ENCODE measurements around the gene S100G.

S100G gene

DNA sequence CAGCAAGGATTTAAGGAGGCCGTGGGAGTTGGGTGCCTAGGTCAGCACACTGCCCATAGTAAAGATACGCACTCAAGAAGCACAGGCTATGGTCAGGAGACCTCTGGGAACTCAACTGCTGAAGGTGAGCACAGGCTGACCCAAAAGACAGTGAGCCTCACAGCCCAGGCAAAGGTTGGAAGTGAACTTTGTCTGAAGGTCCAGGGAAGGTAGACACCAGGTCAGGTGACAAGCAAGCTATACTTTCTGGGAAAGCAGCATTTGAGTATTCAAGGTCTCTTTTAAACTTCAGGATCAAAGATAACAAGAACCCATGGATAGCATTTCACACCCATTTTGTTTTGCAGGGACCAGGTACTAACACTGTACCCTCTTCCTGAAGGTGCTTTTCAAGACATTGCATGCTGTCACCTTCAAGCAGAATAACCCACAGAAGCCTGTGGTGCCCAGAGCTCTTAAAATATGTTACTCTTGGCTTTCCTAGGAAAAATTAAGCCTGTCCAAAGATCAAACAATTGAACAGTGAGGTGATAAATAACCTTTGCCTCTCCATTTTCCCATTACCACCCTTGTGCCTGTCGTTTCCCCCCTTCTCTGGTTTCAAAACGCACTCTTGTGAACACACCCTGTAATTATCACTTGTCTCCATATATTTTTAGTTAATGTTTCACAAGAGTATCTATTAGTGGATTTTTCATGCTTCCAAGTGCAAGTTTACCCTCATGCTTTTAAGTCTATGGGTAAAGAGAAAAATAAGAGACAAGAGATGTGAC is 3.4 kb upstream of the S100G start:
- H3K4me3 ChIP-seq (ENCODE audit: low read depth, low read length): no peak overlapping the region
- TF ChIP-seq, protein P1, sequence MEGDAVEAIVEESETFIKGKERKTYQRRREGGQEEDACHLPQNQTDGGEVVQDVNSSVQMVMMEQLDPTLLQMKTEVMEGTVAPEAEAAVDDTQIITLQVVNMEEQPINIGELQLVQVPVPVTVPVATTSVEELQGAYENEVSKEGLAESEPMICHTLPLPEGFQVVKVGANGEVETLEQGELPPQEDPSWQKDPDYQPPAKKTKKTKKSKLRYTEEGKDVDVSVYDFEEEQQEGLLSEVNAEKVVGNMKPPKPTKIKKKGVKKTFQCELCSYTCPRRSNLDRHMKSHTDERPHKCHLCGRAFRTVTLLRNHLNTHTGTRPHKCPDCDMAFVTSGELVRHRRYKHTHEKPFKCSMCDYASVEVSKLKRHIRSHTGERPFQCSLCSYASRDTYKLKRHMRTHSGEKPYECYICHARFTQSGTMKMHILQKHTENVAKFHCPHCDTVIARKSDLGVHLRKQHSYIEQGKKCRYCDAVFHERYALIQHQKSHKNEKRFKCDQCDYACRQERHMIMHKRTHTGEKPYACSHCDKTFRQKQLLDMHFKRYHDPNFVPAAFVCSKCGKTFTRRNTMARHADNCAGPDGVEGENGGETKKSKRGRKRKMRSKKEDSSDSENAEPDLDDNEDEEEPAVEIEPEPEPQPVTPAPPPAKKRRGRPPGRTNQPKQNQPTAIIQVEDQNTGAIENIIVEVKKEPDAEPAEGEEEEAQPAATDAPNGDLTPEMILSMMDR (IDR thresholded peaks at IDR 0.05; ENCODE audit: low read depth, low read length): no peak

DNA sequence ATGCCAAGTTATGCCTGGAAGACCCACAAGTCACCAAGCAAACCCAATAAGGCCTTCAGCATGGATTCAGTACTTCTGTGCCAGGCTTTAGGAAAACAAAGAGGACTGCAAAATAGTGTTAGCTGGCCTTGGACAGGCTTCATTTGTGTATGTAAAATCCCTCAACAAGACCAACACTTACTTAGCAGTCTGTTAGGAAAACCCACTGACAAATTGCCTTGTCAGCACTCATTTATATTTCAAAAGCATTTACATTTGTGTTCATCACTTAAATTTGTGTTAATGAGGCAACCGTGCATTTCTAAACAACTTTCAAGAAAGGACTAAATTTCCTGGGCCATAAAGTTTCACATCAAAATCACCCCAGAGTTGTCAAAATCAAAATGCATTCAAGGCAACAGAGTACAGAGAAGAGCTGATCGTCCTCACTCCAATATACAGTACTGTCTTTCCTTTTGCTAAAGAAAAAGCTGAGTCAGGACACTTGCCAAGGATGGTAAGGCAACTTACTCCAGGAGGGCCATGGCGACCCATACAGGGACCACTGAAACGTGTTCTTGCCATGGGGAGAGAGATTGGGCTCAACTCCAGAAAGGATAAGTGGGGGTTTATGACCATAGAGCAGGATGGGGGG is 1.6 kb downstream of the S100G start:
- TF ChIP-seq, protein P1 (IDR thresholded peaks at IDR 0.05; ENCODE audit: low read depth, low read length): no peak
- no peak overlapping the region for H3K4me3 ChIP-seq (ENCODE audit: low read depth, low read length)

GRCh38 chrX:16653424-16653823 is 3.5 kb downstream of the S100G start:
- TF ChIP-seq, protein P1 (IDR thresholded peaks at IDR 0.05; ENCODE audit: low read depth, low read length): no peak
- no peak overlapping the region for H3K4me3 ChIP-seq (ENCODE audit: low read depth, low read length)

DNA sequence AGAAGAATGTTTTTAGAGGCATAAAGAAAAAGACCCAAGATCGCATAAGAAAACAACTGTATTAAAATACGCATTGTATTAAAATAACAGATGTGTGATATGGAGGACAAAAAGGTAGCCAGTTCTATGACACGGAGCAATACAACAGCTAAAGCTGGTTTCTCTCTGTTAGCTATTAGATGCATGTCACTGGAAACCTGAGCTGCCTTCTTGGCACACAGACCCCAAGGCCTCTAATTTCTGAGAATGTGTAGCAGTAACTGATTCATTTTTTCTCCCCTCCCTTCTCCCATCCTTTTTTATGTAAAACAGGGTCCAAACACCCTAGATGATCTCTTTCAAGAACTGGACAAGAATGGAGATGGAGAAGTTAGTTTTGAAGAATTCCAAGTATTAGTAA is 4.1 kb downstream of the S100G start:
- H3K4me3 ChIP-seq (ENCODE audit: low read depth, low read length): no peak overlapping the region
- TF ChIP-seq, protein P1 (IDR thresholded peaks at IDR 0.05; ENCODE audit: low read depth, low read length): no peak

GRCh38 chrX:16658284-16658683 is 8.3 kb downstream of the S100G start:
- no peak overlapping the region for H3K4me3 ChIP-seq (ENCODE audit: low read depth, low read length)
- TF ChIP-seq, protein P1 (IDR thresholded peaks at IDR 0.05; ENCODE audit: low read depth, low read length): no peak

DNA sequence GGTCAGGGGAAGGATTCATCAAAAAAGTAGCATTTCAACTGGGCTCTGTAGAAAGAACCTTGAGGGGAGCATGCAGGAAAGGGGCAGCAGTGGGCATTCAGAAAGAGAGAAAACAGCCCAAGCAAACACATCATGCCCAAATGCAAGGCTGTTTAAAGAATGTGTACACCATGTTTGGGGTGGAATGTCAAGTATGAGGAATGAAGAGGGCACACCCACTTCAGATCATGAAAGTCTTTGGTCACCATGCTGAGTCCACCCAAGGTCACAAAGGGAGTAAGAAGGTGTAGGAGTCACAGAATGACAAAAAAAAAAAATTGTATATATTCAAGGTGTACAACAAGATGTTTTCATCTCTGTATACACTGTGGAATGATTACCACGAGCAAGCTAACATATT is 9.4 kb downstream of the S100G start:
- H3K4me3 ChIP-seq (ENCODE audit: low read depth, low read length): no peak overlapping the region
- TF ChIP-seq, protein P1 (IDR thresholded peaks at IDR 0.05; ENCODE audit: low read depth, low read length): no peak

- H3K4me3 ChIP-seq (ENCODE audit: low read depth, low read length): no peak overlapping the region
- TF ChIP-seq, protein P1 (IDR thresholded peaks at IDR 0.05; ENCODE audit: low read depth, low read length): no peak
Measured at GRCh38 chrX:16661495-16661894, 11.5 kb downstream of the S100G start.

Measured in WI38 (cell line).